AG08396 (cell line): ENCODE data around the gene COCH.
"Not testable (repeated sequence)": the region's sequence is repeated elsewhere in the genome, so short reads cannot be mapped to it uniquely, and the experiment has no call there.

Source experiments
- DNase-seq: peaks from one replicate; pipeline ENCODE4 v3.0.0; 2012; ENCODE audit warnings: low spot score, mixed read lengths

Gene COCH

DNA sequence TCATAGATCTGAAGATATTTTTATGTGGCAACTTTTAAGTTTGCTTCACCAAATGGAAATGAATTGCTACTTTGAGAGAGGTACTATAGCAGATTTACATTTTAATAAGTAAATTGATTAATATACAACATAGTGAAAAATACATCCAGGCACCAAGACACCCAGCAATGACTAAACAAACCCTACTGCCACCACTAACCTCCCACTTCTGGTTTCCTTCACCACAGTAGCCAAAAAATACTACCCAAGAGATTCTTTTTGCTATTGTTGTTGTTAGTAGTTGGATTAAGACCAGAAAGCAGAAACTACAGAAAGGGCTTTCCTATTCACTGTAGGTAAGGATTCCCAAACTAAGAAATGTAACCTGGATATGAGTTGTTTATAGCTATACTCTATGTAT lies 54.1 kb downstream of the COCH start:
- DNase-seq, result no peak

DNA sequence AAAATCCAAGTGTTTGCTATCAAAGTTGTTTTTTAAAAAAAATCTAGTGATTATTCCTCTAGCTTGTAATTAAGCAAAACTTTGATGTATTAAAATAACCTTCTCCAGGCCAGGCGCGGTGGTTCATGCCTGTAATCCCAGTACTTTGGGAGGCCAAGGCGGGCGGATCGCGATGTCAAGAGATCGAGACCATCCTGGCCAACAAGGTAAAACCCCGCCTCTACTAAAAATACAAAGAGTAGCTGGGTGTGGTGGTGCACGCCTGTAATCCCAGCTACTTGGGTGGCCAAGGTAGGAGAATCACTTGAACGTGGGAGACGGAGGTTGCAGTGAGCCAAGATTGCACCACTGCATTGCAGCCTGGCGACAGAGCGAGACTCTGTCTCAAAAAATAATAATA lies 59.6 kb downstream of the COCH start:
- not testable (repeated sequence) for DNase-seq

DNA sequence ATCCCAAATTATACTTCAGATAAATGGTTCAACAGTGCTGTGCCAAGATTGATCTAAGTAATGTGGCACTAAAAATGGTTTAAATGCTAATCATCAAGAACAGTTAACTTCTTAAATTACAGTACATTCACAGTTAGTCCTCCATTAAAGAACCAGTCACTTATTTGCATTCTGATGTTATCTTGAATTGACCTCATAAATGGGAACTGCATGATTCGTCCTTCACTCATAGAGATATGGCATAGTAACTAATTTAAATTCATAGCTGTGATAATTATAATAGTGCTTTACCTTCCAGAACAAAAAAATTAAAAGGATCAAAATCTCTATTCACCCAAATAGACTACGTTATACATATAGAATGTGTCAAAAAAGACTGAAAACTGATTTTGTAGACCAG lies 61.1 kb downstream of the COCH start:
- DNase-seq, result no peak

GRCh38 chr14:30938617-30939016 lies 64.3 kb downstream of the COCH start:
- DNase-seq, result no peak
